ENCODE results near the gene CCDC178.

GRCh38 chr18:33154049-33154448, 286.5 kb downstream of the CCDC178 start:
- no peak for TF ChIP-seq CTCF (IDR thresholded peaks at IDR 0.05)
- TF ChIP-seq POLR2A (IDR thresholded peaks at IDR 0.05) = no peak

Measured in esophagus squamous epithelium (tissue), 4 donors.